ENCODE results near the gene PAM16.

PAM16 gene

DNA sequence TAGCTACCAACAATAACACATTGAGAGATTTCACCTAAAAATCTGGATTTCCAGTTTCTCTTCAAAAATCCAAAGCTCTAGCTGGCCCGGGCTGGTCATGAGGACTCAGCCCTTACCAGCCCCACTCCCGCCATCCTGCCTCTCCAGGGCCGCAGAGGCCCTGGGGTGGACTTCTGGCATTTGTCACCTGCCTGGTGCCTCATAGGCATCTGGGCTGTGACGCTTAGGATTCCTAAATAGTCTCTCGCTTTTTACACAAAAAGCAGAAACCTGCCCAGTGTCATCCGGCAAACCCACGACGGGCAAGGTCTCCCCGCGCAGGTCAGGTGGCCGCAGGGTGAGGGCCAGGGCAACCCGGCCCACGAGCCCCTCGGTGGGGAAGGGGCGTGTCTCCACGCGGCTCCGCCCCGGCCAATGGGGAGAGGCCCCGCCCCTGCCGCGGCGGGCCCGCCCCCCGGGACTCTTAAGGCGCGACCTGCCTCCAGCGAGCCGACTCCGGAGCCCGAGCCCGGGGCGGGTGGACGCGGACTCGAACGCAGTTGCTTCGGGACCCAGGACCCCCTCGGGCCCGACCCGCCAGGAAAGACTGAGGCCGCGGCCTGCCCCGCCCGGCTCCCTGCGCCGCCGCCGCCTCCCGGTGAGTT lies 20.4 kb upstream of the PAM16 start, which contains the start of gene VASN:
TSS of gene VASN (plus strand) at position 492 of the 644 bp plus-strand sequence. CDS start 9,030 bp downstream, outside the sequence.
- DNase-seq, result peak; percentile 57 to 82 (median 64)

DNA sequence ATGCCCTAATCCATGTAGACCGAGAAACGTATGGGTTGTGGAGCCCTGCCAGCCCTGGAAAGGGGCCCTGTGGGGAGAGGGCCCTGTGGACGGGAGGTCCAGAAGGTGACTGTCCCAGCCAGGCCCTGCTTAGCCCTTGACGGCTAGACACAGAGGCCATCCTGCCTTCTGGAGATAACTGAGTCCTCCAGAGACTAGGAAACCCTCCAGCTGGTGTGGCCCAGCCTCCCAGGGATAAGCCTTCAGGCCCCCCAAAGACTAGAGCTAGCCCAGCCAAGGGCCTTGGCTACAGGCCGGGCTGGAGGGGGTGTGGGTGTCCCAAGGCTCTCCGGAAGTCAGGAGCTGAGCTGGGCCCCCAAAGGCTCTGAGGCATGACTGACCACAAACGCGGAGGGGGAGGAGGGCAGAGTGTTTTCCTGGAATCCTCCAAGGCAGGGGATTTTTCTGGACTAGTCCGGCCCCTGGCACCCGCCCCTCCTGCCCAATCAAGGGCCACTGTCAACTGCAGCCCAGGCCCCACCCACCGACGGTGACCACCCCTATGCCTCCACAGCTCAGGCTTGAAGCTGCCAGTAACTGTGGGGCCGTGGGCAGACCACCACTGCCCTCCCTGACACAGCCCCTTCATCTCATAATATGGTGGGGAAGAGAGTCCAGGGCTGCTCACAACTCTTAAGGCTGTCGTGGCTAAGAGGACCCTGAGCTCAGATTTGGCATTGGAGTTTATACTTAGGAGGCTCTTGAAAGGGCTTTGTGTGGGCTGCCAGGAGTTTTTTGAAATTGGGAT lies 19.6 kb upstream of the PAM16 start:
- DNase-seq, result no peak

- no peak for DNase-seq
These were observed 19.0 kb upstream of the PAM16 start for GRCh38 chr16:4370151-4370550.

- no peak for DNase-seq
These were observed 18.0 kb upstream of the PAM16 start for GRCh38 chr16:4369007-4369733.

GRCh38 chr16:4367393-4367856 lies 16.3 kb upstream of the PAM16 start:
- DNase-seq, result no peak

GRCh38 chr16:4366016-4366415 lies 14.9 kb upstream of the PAM16 start:
- no peak for DNase-seq

GRCh38 chr16:4365615-4366014 lies 14.5 kb upstream of the PAM16 start:
- DNase-seq, result no peak

DNA sequence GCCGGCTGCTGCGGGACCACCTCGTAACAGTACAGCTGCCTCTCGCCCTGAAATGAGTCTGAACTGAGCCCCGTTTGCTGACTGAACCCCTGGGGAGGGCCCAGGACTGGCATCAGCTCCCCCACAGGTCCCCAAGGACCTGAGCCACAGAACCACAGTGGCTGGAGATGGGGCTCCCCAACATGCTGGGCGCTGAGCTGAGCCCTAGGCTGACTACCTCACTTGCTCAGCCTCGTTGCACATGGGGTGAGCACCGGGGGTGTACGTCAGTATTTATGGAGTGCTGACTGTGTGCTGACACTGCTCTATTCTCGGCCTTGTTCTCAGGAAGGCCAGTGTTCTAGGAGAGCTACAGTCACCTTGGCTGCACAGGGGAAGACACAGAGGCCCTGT lies 13.9 kb upstream of the PAM16 start:
- DNase-seq, result no peak

DNA sequence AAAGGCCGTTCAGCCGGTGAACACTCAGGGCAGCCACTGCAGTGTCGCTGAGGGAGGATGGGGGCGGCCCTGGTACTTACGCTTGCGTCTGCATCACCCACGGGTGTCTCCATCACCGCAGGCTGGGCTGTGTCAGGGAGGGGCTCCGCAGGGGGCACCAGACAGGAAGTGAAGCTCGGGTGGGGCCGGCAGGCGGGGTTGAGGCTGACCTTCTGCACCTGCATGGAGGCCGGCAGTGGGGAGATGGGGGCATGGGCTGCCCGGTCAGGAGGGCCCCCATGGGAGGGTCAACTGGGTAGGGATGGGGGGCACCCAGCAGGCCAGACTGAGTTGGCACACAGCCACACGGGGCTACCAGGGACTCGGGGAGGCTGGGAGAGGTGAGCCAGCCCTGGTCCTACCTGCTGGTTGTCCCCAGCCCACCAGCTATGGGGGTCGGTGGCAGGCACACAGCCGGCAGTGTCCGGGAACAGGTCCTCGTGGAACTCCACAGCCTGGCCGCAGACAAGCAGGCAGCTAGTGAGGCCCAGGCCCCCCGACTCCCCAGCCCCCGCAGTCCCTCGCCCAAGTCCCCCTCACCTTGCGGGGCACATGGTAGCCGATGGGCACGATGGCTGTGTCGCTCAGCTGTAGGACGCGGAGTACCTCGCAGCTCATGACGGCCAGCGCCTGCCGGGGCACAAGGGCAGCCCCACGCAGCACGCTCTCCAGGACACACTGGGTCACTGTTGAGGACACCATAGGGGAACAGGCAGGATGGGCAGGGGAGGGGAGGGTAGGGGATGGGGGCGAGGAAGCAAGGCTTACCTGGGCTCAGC lies 13.3 kb upstream of the PAM16 start:
- no peak for DNase-seq

DNA sequence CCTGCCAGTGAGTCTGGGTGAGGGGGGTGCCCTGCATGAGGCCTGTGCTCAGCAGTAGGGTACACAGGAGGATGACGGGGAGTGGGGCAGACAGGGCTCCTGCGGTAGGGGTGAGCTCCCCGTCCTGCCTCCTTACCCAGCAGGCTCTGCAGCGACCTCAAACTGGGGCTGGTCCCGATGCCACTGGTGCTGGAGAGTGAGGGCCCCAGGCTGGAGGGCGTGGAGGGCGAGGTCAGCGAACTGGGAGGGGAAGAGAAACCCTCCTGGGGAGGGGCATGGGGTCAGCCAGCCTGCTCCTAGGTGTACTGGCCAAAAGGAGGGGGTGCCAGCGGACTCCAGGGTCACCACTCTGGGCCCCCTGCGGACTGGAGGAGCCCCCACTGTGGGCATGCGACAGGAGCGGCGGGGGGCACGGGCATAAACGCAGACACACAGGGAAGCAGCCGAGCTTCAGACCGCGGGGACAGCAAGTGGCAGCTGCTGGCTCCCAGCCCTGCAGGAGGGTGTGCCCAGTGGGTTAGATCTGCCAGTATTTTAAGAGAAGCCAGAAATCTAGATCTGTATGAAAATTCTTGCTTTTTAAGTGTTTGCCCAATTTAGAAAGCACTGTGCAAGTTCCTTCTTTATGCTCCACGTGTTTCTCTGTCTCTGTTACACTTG lies 11.5 kb upstream of the PAM16 start:
- DNase-seq, result no peak

DNA sequence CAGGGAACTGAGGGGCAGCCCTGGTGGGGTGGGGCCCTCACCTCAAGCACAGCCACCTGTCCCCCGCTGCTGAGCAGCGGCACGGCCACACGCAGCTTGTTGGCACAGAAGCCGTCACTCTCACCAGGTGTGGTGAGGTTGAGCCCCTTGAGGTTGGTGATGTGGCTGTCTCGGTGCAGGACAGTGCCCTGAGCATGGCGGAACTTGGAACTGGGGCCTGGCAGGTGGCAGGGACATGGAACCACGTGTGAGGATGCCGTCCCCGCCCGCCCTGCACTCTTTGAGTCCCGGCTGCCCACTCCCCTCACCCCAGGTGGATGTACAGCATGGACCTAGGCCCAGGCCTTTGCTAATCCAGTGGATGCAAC lies 10.8 kb upstream of the PAM16 start:
- DNase-seq, result no peak

DNA sequence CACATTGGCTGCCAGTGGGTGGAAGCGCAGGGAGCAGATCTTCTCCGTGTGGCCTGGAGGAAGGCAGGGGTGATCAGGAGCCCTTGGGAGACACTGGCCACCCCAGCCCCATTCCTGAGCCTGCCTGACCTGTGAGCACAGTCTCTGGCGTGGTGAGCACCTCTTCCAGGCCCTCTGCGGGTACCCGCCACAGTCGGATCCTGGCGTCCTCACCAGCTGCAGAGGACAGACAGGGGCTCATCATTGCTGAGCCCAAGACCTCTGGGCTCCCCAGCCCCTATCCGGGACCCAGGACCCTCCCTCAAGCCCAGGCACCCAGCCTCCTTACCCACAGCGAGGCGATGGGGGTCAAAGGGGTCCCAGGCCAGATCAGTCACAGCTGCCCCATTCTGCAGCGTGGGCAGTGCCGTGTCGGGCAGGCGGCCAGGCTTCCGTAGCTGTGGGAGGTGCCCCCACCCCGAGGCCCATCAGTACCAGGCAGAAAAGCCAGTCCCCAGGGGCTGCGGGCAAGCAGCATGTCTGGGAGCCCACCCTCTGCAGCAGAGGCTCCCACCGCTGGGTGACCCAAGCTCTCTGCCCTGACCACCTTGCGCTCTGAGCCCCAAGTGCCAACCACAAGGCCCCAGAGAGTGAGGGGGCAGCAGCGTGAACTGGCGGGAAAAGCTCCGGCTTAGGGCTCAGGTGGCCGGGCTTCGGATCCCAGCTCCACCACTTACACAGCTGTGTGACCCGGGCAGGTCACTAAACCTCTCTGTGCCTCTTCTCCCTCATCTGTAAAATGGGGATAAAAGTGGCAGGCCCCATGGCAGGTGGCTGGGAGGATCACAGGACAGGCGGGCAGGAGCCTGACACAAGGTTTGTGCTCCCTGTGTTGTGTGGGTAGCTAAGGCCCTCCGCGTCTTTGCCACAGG lies 10.2 kb upstream of the PAM16 start:
- no peak for DNase-seq

DNA sequence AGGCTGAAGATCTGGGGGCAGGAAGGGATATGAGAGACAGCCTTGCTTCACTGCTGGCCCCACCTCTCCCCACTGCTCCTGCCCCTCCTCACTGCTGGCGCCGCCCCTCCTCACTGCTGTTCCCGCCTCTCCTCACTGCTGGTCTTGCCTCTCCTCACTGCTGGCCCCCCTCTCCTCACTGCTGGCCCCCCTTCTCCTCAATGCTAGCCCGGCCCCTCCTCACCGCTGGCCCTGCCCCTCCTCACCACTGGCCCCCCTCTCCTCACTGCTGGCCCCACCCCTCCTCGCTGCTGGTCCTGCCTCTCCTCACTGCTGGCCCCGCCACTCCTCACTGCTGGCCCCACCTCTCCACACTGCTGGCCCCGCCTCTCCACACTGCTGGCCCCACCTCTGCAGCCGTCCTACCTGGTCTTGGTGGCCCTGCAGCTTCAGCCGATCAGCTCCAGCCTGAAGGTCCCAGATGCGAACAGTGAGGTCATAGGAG lies 9.5 kb upstream of the PAM16 start:
- DNase-seq, result peak in 1 of 4 experiments; percentile 16

DNA sequence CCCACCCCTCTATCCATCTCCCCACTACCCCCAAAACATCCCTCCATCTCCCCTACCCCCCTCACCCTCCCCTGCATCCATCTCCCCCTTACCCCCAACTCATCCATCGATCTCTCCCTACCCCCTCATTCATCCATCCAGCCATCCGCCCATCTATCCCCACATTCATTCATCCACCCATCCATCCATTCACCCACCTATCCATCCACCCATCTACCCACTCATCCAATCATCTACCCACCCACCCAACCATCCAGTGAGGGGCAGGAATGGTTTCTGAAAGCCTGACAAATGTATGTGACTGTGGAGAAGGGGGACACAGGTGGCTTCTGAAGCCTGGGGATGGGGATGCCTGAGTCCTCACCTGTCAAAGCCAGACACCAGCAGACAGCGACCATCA lies 8.8 kb upstream of the PAM16 start:
- DNase-seq, result no peak

GRCh38 chr16:4358831-4359561 lies 7.9 kb upstream of the PAM16 start:
- DNase-seq, result peak; percentile 48 to 70 (median 56)

- DNase-seq, result no peak
These were observed 7.1 kb upstream of the PAM16 start for GRCh38 chr16:4358236-4358635.

- DNase-seq, result no peak
These were observed 5.7 kb upstream of the PAM16 start for GRCh38 chr16:4356820-4357219.

- DNase-seq, result no peak
These were observed 3.6 kb upstream of the PAM16 start for GRCh38 chr16:4354512-4355409.

GRCh38 chr16:4353675-4354074 lies 2.6 kb upstream of the PAM16 start:
- DNase-seq, result no peak

Data from suppressor macrophage (primary cell).